RWPE2 (cell line): ENCODE measurements around the gene GPR61.

ENCODE experiments used
- ATAC-seq: fragments of 200-7000 bp; cut with Tn5 transposase; 3 replicates; pipeline ENCODE4 v1.9.1; 2021; ENCODE audit warnings: low read depth
- DNase-seq: peaks from one replicate; pipeline ENCODE4 v3.0.0-alpha.2; 2020; ENCODE audit warnings: low spot score
- H3K27ac ChIP-seq: fragments of 450-650 bp; 2 replicates; pipeline ENCODE4 v1.5.1; 2017; ENCODE audit warnings: mild to moderate bottlenecking; ENCODE audit not compliant: poor library complexity, severe bottlenecking
- H3K27me3 ChIP-seq: fragments of 250-450 bp; sonication (Bioruptor Pico); 2 replicates; pipeline ENCODE4 v1.5.1; 2021; ENCODE audit warnings: mild to moderate bottlenecking, moderate library complexity; ENCODE audit not compliant: insufficient read depth, poor library complexity, severe bottlenecking
- H3K36me3 ChIP-seq: fragments of 250-450 bp; sonication (Bioruptor Pico); 2 replicates; pipeline ENCODE4 v1.5.1; 2020; ENCODE audit warnings: low read depth, mild to moderate bottlenecking, moderate library complexity
- H3K4me1 ChIP-seq: fragments of 250-450 bp; sonication (Bioruptor Pico); 2 replicates; pipeline ENCODE4 v1.5.1; 2021; ENCODE audit warnings: mild to moderate bottlenecking, moderate library complexity; ENCODE audit not compliant: insufficient read depth, poor library complexity, severe bottlenecking
- H3K4me3 ChIP-seq: fragments of 250-450 bp; sonication (Bioruptor Pico); 2 replicates; pipeline ENCODE4 v1.5.1; 2021; ENCODE audit warnings: mild to moderate bottlenecking, moderate library complexity; ENCODE audit not compliant: severe bottlenecking
- H3K9me3 ChIP-seq: fragments of 250-450 bp; sonication (Bioruptor Pico); 2 replicates; pipeline ENCODE4 v1.5.1; 2021; ENCODE audit warnings: mild to moderate bottlenecking, moderate library complexity; ENCODE audit not compliant: severe bottlenecking
- TF ChIP-seq, protein P1 (sequence below): fragments of 450-650 bp; IDR thresholded peaks from one replicate; pipeline ENCODE4 v1.5.1; 2017; ENCODE audit warnings: mild to moderate bottlenecking, moderate library complexity; ENCODE audit not compliant: poor library complexity, severe bottlenecking

The GPR61 gene

DNA sequence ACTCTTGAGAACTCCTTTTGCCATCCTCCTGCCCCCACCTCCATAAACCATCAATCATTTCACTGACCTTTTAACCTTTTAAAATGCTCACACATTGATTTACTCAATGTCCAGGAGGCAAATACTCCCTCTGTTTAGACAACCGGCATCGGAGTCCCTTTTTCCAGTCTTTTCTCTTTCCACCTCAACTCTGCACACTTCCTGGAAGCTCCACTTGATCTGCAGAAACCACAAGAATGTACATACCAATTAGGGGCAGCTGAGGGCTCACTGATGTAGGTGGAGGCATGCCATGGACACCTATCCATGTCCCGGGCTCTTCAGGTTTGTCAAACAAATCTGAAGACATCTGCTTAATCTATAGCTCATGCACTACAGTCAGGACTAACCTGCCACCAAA is 24.8 kb upstream of the GPR61 start:
- DNase-seq (no peak), ATAC-seq (no peak)
- no peaks in the 10 kb centered on the region for H3K27me3 ChIP-seq
- H3K4me1 ChIP-seq: no peaks in the 10 kb centered on the region
- no peaks in the 10 kb centered on the region for H3K9me3 ChIP-seq
- TF ChIP-seq, protein P1, sequence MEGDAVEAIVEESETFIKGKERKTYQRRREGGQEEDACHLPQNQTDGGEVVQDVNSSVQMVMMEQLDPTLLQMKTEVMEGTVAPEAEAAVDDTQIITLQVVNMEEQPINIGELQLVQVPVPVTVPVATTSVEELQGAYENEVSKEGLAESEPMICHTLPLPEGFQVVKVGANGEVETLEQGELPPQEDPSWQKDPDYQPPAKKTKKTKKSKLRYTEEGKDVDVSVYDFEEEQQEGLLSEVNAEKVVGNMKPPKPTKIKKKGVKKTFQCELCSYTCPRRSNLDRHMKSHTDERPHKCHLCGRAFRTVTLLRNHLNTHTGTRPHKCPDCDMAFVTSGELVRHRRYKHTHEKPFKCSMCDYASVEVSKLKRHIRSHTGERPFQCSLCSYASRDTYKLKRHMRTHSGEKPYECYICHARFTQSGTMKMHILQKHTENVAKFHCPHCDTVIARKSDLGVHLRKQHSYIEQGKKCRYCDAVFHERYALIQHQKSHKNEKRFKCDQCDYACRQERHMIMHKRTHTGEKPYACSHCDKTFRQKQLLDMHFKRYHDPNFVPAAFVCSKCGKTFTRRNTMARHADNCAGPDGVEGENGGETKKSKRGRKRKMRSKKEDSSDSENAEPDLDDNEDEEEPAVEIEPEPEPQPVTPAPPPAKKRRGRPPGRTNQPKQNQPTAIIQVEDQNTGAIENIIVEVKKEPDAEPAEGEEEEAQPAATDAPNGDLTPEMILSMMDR: no peak
- H3K27ac ChIP-seq: no peak overlapping the region
- no peak overlapping the region for H3K4me3 ChIP-seq
- H3K36me3 ChIP-seq: no peaks in the 10 kb centered on the region

DNA sequence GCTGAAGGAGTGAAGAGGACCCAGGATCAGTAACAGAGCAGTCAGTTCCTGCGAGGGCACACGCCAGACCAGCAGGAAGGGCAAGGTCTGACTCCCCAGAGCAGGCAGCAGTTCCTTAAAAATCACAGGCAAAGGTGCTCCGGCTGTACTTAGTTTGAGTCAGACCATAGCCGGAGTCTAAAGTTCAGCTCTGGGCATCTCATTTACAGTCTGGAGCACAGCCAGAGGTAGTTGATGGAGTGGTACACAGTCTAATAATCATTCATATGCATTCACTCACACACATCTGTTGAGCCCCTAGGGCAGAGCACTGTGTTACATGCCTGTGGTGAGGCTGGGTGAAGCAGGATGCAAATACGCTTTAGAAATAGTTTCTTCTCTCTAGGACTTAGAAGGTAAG is 22.8 kb upstream of the GPR61 start:
- DNase-seq (no peak), ATAC-seq (no peak)
- TF ChIP-seq, protein P1: no peak
- no peak overlapping the region for H3K27ac ChIP-seq
- H3K4me3 ChIP-seq: no peak overlapping the region
- no peaks in the 10 kb centered on the region for H3K9me3 ChIP-seq
- no peaks in the 10 kb centered on the region for H3K27me3 ChIP-seq
- H3K36me3 ChIP-seq: no peaks in the 10 kb centered on the region
- no peaks in the 10 kb centered on the region for H3K4me1 ChIP-seq

DNA sequence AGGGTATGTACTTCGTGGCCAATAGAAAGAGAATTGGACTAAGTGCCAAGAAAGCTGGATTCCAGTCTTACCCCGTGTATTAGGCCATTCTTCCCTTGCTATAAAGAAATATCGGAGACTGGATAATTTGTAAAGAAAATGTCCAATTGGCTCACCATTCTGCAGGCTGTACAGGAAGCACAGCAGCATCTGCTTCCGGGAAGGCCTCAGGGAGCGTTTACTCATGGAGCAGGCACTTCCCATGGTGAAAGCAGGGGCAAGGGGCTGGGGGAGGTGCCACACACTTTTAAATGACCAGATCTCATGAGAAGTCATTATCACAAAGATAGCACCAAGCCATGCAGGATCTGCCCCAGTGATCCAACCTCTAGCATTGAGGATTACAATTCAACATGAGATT is 22.3 kb upstream of the GPR61 start:
- H3K36me3 ChIP-seq: no peaks in the 10 kb centered on the region
- H3K27ac ChIP-seq: no peak overlapping the region
- H3K9me3 ChIP-seq: no peaks in the 10 kb centered on the region
- no peak overlapping the region for H3K4me3 ChIP-seq
- TF ChIP-seq, protein P1: no peak
- no peaks in the 10 kb centered on the region for H3K4me1 ChIP-seq
- ATAC-seq (no peak), DNase-seq (no peak)
- no peaks in the 10 kb centered on the region for H3K27me3 ChIP-seq

DNA sequence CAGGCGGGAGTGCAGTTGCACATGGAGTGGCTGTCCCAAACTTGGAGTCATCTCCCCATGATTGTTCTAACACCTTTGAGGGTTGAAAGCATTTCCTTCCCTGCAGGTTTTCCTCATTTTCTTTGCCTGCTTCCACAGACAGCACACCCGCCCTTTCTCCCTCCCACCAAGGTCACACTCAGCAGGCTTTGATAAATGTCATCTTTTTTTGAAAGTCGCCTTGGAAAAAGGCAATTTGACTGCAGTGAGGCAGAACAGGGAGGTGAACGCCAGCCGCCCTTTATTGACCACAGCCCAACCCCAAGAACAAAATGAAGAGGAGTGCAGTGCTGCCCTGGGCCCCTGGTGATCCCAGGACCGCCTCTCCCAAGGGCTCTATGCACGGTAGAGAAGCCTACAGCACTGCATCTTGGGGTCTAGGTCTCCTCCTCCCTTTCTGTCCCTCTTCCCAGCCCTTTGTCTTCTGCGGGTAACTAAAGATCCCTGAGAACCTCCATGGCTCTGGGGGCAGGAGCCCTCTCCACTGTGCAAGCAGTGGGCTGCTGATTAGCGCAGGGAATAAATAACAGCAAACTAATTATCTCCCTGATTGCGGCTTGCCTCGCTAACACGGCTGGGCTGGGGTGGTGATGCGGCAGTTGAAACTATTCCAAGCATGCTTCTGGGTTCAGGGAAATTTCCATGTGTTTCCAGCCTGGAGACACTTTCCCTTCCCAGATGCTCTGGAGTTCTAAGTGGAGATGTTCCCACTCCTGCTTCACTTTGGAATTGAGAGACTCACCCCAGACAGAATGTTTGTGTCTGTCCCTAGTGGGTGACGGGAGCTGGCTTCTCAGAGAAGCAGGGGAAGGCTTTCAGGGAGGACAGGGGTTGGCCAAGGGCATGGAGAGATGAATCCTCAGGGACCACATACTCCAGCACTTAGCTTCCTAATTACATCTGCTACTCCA is 18.4 kb upstream of the GPR61 start:
- Histone ChIP-seq H3K36me3 (no peaks in the 10 kb centered on the region), H3K27me3 (no peaks in the 10 kb centered on the region), H3K4me3 (no peak overlapping the region), H3K9me3 (no peaks in the 10 kb centered on the region), H3K4me1 (no peaks in the 10 kb centered on the region), H3K27ac (no peak overlapping the region)
- TF ChIP-seq, protein P1: no peak
- ATAC-seq (no peak), DNase-seq (no peak)

DNA sequence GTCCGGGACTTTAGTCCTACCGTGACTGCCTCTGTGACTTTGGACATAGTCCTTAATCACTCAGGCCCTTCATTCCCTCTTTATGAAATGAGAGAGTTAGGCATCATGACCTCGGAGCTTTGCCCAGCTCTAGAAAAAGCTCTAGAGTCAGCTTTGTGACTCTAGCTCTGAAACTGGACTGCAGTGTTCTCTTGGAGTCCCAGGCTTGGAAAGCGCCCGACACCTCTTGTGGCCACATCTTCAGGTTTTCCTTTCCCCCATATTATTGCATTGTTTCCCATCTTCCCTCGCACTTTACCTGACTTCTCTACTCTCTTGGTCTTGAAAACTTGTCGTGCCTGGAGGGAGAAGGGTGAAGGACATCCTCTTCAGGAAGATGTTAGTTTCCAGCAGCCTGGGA is 17.6 kb upstream of the GPR61 start:
- Histone ChIP-seq H3K36me3 (no peaks in the 10 kb centered on the region), H3K27ac (no peak overlapping the region), H3K4me3 (no peak overlapping the region), H3K9me3 (no peaks in the 10 kb centered on the region), H3K4me1 (no peaks in the 10 kb centered on the region), H3K27me3 (no peaks in the 10 kb centered on the region)
- TF ChIP-seq, protein P1: no peak
- DNase-seq (no peak), ATAC-seq (no peak)
